H1 (cell line): Measurements from ENCODE around the gene AP1S1. TPM values are rescaled to one million over a fixed set of nuclear protein-coding genes. Genes with fewer than 3 reads are reported as not detected.

Experiments
- ASH2L ChIP-seq: fragments of 200-600, 300-600 bp; sonication (generic); IDR thresholded peaks from one replicate; pipeline ENCODE4 v1.7.1; 2017; ENCODE audit warnings: low read length
- EGR1 ChIP-seq: IDR thresholded peaks from 2 replicates; pipeline ENCODE4 v1.6.1; 2011; ENCODE audit warnings: low read depth, low read length, borderline replicate concordance
- EZH2 ChIP-seq: fragments of 200-600 bp; sonication (generic); IDR thresholded peaks from 2 replicates; pipeline ENCODE4 v1.7.1; 2012; ENCODE audit warnings: low read depth, mild to moderate bottlenecking, moderate library complexity, low read length, inconsistent platforms; ENCODE audit not compliant: severe bottlenecking
- RNF2 ChIP-seq: fragments of 200-900, 300-1000 bp; sonication (generic); IDR thresholded peaks from 2 replicates; pipeline ENCODE4 v1.7.1; 2016; ENCODE audit warnings: borderline replicate concordance, low read depth, mild to moderate bottlenecking, antibody characterized with exemption, low read length; ENCODE audit not compliant: poor library complexity, severe bottlenecking; ENCODE audit errors: missing control alignments
- SAP30 ChIP-seq: fragments of 300-600 bp; sonication (generic); IDR thresholded peaks from 2 replicates; pipeline ENCODE4 v1.7.1; 2012; ENCODE audit warnings: low read length, moderate library complexity, mild to moderate bottlenecking, inconsistent platforms; ENCODE audit not compliant: insufficient read depth, insufficient replicate concordance
- USF2 ChIP-seq: IDR thresholded peaks from 2 replicates; pipeline ENCODE4 v1.6.1; 2011; ENCODE audit warnings: low read length, improper control_type of control experiment
- polyA plus RNA-seq, 7 experiments: library from polyadenylated mRNA; depleted of rRNA in 3 of 7; stranded (reverse) in 5 of 7; unstranded in 2 of 7; fragments of >200 nt in 5 of 7; fragments of 200-250 nt in 2 of 7; gene quantifications; 1 replicate in 5 of 7; 2 replicates in 1 of 7; 4 replicates in 1 of 7; pipeline versions ENCODE4 v1.2.1 to v1.2.3, GENCODE V29; 2011 to 2013; ENCODE audit warnings: missing spikeins in 2 of 7, mixed read lengths in 2 of 7
- total RNA-seq: library from RNA; stranded (reverse); fragmentation: NEBNext Ultra II Directional; extraction: Animal tissue kit (Norgen Biotek cat#: 25700); gene quantifications from 2 replicates; pipeline ENCODE4 v1.2.1, GENCODE V29; 2021

AP1S1 gene
- total and polyA plus RNA-seq, 2 of the 8 experiments (the other 6 are each of a cell fraction or from before 2014, with no cell fraction given): 56.1 to 59.3 TPM

GRCh38 chr7:101172005-101172853 is 18.0 kb downstream of the AP1S1 start (continued):
- peak; percentile 76 for TF ChIP-seq EZH2
- TF ChIP-seq EGR1: 0 out of 2 replicates have a peak, but pooled peaks have one; percentile 46
- no peak for TF ChIP-seq USF2
- TF ChIP-seq SAP30: no peak
- TF ChIP-seq ASH2L: peak; percentile 20
- TF ChIP-seq RNF2: no peak
